Ectodermal cell (in vitro differentiated cells): ENCODE data around the gene IGSF3.
"Not testable (repeated sequence)": the region's sequence is repeated elsewhere in the genome, so short reads cannot be mapped to it uniquely, and the experiment has no call there.

Experiments used
- H3K27ac ChIP-seq: 2 replicates; pipeline ENCODE4 v1.7.0; 2013; ENCODE audit warnings: mild to moderate bottlenecking, low read depth, low read length; ENCODE audit not compliant: insufficient read depth, poor library complexity, severe bottlenecking
- H3K27me3 ChIP-seq: 2 replicates; pipeline ENCODE4 v1.7.0; 2013; ENCODE audit warnings: mild to moderate bottlenecking, low read length; ENCODE audit not compliant: insufficient read depth, control insufficient read depth, poor library complexity, severe bottlenecking
- H3K36me3 ChIP-seq: one replicate; pipeline ENCODE4 v1.7.0; 2013; ENCODE audit warnings: low read length; ENCODE audit not compliant: control insufficient read depth, insufficient read depth
- H3K4me1 ChIP-seq: one replicate; pipeline ENCODE4 v1.7.0; 2013; ENCODE audit warnings: low read length; ENCODE audit not compliant: control insufficient read depth, insufficient read depth
- H3K4me3 ChIP-seq: 2 replicates; pipeline ENCODE4 v1.7.0; 2013; ENCODE audit warnings: low read depth, low read length, control low read depth; ENCODE audit not compliant: insufficient read depth
- H3K9me3 ChIP-seq: 2 replicates; pipeline ENCODE4 v1.7.0; 2013; ENCODE audit warnings: mild to moderate bottlenecking, low read length, moderate library complexity; ENCODE audit not compliant: control insufficient read depth
- WGBS, 2 experiments: methylation state at CpG; one replicate each; pipeline ENCODE4 v1.1.7; 2013; ENCODE audit warnings: missing lambda C conversion rate in 2 of 2; 5-methylcytosine and 5-hydroxymethylcytosine counted together

The IGSF3 gene

DNA sequence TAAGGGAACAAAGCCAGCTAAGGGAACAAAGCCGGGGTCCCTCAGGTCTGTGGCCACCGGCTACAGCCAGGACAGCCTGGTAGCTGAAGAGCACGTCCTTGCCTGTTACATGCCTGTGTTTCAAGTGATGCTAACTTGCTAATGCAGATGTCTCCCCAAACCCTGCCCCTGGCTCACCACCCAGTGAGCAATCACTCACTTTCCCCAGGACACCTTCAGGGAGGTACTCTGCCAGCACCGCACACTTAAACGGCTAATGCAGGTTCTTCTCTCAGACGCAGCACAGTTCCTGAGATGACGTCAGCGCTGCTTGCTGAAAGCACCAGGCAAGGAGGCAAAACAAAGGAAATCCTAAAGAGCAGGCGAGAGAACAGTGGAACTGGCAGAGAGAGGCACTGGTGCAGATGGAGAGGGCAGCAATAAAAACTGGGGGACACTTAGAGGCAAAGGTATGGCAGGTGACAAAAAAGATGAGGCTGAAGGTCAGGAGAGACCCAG, 20.8 kb downstream of the IGSF3 start:
- H3K9me3 ChIP-seq, H3K4me1 ChIP-seq, H3K27me3 ChIP-seq, H3K4me3 ChIP-seq, H3K36me3 ChIP-seq: not testable (repeated sequence)
- 36 to 40% methylated on average over 9 of the region's 9 CpGs for WGBS, 2 experiments
- peak overlapping the region; percentile 74 for H3K27ac ChIP-seq

DNA sequence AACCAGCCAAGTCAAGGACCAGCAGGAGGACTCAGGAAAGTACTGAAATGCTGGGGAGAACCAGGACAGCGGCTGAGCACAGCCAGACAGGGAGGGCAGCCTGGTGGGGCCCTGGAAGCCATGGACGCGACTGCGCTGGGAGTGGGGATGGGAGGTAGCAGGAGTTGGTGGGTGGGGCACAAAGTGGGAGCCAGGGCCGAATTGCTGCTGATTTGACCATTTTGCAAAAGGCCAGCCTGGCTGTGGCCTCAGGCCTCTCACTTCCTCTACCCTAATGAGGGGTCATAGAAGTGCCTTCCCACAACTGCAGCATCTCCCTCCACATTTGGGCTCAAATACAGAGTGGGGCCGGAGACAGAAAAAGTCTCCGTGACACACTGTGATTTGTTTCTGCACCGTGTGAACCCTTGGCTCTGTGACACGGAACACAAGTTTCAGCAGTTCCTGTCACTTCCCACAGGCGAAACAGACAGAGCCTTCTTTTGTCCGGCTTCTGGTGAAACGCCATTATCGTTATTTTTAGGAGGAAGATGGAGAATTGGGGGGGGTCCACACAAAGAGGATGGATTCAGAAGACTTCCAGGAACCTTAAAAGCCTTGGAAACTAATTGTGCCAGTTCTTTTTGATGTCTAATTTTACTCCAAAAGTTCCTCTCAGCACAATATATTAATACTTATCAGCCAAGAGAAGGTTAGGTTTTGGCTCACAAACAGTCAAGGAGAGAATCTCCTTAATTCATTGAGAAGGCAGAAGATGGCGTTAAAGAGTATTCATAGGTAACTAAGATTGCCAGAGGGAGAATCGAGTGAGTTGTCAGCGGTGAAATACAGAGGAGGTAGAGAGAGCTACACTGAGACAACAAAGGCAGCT, 21.5 kb downstream of the IGSF3 start:
- H3K36me3 ChIP-seq, H3K27me3 ChIP-seq, H3K4me1 ChIP-seq, H3K9me3 ChIP-seq, H3K4me3 ChIP-seq: not testable (repeated sequence)
- H3K27ac ChIP-seq: peak overlapping the region; percentile 74
- 75 to 90% methylated on average over 13 to 16 of the region's 16 CpGs for WGBS, 2 experiments

DNA sequence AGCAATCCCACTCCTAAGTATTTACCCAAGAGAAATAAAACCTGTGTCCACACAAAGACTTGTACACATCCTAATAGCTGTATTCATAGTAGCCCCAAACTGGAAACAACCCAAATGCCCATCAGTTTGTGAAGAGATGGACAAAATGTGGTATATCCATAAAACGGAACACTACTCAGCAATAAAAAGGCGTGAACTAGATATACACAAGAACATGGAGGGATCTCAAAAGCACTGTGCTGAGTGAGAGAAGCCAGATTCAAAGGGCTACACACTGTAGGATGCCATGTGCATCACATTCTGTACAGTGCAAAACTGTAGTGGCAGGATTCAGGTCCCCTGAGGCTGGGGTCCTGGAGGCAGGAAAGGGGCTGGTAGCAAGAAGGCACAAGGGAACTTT, 22.5 kb downstream of the IGSF3 start:
- 100% methylated on average over 2 of the region's 2 CpGs for WGBS, 2 experiments
- not testable (repeated sequence) for H3K4me1 ChIP-seq, H3K36me3 ChIP-seq, H3K27ac ChIP-seq, H3K27me3 ChIP-seq, H3K4me3 ChIP-seq, H3K9me3 ChIP-seq

DNA sequence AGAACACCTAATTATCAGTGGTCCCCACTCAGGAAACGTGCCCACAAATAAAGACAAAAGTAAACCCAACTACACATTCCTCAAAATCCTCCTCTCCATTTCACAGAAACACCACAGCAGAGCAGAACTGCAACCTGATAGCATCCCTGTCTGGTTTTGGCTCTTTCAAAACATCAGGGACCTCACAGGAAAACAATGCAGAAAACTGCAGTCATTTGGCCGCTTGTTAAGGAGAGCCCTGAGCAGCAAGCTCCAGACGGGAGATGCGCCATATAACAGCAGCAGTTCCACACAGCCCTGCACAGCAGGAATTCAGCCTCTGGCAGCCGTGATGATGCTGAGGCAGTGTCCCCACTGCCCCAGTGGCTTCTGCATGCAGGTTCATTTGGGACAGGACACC, 23.4 kb downstream of the IGSF3 start:
- H3K9me3 ChIP-seq, H3K27me3 ChIP-seq, H3K36me3 ChIP-seq, H3K27ac ChIP-seq, H3K4me1 ChIP-seq, H3K4me3 ChIP-seq: not testable (repeated sequence)
- WGBS, 2 experiments: 77 to 81% methylated on average over 4 to 5 of the region's 5 CpGs

DNA sequence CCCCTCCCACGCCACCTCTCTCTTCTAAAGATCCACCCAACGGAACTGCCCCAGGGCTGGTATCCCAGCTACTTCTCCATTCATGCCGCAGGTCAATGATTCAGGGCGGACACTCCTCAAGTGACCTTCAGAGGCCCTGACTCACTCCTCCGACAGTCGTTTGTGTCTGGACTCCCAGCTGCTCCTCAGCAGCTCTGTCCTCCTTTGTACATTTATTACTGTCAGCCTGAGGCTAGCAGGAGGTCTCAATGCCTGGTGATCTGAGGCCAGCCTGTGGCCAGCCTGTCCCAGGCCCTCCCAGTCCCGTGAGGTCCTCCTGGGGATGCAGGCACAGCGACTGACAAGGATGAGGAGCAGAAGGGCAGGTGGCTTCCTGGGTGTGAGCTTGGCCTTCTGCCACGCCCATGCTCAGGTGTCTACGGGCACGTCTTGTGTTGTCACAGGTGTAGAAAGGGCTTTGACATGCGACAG, 24.2 kb downstream of the IGSF3 start:
- not testable (repeated sequence) for H3K9me3 ChIP-seq
- WGBS, 2 experiments: 85 to 86% methylated on average over 12 of the region's 12 CpGs

DNA sequence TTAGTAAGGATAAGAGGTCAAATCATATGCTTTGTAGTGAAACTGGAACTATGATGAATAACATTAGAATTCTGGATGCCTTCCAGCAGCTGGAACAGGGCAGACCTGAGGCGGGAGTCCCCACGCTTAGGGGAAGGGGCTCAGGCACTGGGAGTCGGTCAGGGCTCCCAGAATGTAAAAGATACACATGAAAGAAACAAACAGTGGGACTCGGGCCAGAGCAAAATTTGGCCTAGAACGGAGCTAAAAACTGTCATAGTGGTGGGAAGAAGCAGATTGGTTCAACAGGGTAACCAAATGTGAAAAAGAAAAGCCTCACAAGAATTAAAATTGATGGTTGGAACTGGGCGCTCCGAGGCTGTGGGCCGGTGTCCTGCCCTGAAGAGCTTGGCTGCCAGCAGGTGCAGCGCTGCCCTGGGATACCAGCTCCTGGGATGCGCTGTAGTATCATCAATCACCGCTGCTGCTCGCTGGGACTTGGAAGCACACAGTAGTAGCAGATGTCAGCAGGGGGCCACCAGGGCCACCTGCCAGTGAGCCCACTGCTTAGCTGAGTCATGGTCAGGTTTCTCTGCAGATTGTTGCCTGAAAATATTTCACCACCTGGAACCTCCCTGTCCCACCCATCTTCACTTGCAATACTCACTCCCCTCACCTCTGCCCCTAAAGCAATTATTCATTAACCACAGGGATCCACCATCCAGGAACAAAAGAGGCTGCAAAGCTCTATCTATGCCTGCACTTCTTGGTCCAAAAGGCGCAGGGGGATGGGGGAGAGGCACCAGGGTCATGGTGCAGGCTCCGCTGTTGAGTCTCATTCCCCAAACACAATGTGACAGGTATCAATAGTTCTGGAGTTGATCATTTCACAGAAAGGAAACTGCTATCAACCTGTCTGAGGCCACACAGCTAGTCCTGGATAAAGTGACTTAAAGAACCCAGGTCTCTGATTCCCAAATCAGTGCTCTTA, 24.9 kb downstream of the IGSF3 start:
- not testable (repeated sequence) for H3K4me3 ChIP-seq, H3K27me3 ChIP-seq, H3K9me3 ChIP-seq, H3K36me3 ChIP-seq, H3K27ac ChIP-seq, H3K4me1 ChIP-seq
- whole genome bisulfite sequencing, 2 experiments: 76 to 78% methylated on average over 14 of the region's 14 CpGs

More for the DNA sequence above, 24.2 kb downstream of the IGSF3 start:
- H3K4me1 ChIP-seq, H3K36me3 ChIP-seq, H3K27ac ChIP-seq, H3K27me3 ChIP-seq, H3K4me3 ChIP-seq: not testable (repeated sequence)

DNA sequence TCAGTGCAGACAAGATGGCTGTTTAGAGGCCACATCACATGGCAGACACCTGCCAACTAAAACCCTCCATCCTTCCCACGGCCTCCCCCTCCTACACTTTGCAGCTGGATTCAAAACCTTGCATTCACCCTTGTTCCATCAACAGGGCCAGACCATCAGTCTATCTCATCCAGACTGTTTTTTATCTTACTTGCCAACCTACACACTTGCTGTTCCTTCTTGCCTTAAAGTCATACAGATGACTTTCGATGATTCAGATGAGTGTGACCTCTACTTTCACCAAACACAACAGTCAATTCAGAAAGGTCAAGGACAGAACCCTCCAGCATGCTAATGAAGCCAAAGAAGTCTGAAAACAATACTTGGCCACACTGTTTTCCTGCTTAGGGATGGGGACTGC, 29.9 kb downstream of the IGSF3 start:
- 91 to 96% methylated on average over 1 of the region's 2 CpGs for WGBS, 2 experiments
- H3K36me3 ChIP-seq, H3K27me3 ChIP-seq, H3K4me1 ChIP-seq, H3K4me3 ChIP-seq, H3K27ac ChIP-seq, H3K9me3 ChIP-seq: not testable (repeated sequence)

DNA sequence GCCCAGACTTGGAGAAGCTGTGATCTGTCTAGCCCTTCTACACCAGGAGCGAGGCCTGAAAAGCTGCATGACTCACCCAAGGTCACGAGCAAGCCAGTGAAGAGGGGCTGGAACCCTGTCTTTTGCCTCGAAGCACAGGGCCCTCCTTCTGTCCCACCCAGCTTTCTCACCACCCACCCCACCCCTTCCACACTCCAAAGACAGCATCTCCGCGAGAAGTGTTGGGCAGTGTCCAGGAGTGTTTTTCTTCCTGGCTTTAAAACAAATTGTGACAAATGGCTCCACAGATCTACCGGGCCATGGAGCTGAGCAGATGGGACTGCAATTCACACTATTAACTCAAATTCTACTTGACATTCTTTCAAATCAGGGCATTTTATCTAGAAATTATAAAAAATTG, 30.9 kb downstream of the IGSF3 start:
- WGBS, 2 experiments: 85 to 100% methylated on average over 2 to 3 of the region's 6 CpGs
- H3K27ac ChIP-seq, H3K27me3 ChIP-seq, H3K9me3 ChIP-seq, H3K36me3 ChIP-seq, H3K4me3 ChIP-seq, H3K4me1 ChIP-seq: not testable (repeated sequence)

DNA sequence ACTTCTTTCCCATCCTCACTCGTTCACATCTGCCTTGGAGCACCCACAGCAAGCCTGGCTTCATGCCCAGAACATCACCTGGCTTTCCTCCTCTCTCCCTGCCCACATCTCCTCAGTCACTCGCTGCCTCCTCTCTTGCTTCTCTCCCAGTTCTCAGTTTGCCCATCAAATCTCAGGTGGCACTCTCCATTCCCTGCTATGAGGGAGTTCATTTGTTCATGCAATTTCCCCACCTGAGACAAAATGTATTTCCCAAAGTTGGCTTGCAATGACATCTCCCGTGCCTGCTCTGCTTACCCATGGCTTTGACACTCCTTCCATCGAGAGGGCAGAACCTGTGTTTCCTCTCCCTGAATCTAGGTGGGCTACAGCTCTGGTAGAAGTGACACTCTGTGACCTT, 33.1 kb downstream of the IGSF3 start:
- H3K9me3 ChIP-seq, H3K27me3 ChIP-seq, H3K4me3 ChIP-seq, H3K36me3 ChIP-seq, H3K4me1 ChIP-seq, H3K27ac ChIP-seq: not testable (repeated sequence)
- 90 to 95% methylated on average over 3 of the region's 4 CpGs for WGBS, 2 experiments
